ENCODE measurements around the gene DIP2A. TPM values are rescaled to one million over a fixed set of nuclear protein-coding genes. Genes with fewer than 3 reads are reported as not detected.
"Not testable (repeated sequence)": the region's sequence is repeated elsewhere in the genome, so short reads cannot be mapped to it uniquely, and the experiment has no call there.

DIP2A gene
- total RNA-seq, 1 experiment from 2014 or later: 39.9 TPM

DNA sequence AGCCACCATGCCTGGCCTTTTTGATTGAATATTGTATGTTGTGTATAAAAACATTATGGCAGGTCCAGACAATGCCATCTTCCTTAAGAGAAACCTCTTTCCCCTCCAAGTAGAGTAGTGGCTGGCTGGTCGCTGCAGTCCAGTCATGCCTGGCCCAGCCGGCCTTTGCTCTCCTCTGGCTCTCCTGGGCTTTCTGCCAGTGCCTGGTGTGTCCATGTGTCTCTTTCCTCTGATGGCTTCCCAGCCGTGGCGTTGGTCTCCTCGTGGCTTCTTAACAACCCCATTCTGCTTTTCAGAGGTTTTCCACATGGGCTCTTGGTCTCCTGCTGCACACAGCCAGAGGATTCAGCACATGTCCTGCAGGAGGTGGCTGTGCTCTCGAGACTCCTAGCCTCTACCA, 58.7 kb downstream of the DIP2A start:
- Histone ChIP-seq H3K4me3 (no peak overlapping the region), H4K20me1 (ENCODE audit: insufficient read depth) (no peaks in the 10 kb centered on the region), H3K4me2 (no peak overlapping the region), H2AFZ (no peak overlapping the region), H3F3A (ENCODE audit: insufficient read depth, low read depth) (no peaks in the 10 kb centered on the region), H3K9me2 (ENCODE audit: insufficient read depth) (no peaks in the 10 kb centered on the region), H3K27ac (no peak overlapping the region), H3K9me3 (ENCODE audit: insufficient read depth, low read depth) (no peaks in the 10 kb centered on the region), H3K27me3 (ENCODE audit: insufficient read depth, low read depth) (no peaks in the 10 kb centered on the region), H3K4me1 (replicated peaks; ENCODE audit: insufficient read depth) (no peaks in the 10 kb centered on the region), H3K36me3 (ENCODE audit: low read depth) (no peaks in the 10 kb centered on the region), H3K79me2 (ENCODE audit: low read depth) (no peaks in the 10 kb centered on the region)
- ChIA-PET POLR2A (ENCODE audit: unreplicated experiment) (no interaction called here), CTCF (no interaction called here)
- no TSS peak for BruUV-seq (replicated peaks)
- intact Hi-C loops (cut with micrococcal nuclease; ENCODE audit: unreplicated experiment): no loop called here
- DNase-seq: no peak
- TF ChIP-seq EZH2 (IDR thresholded peaks at IDR 0.05; ENCODE audit: low read depth): no peak
- TF ChIP-seq, protein P1, sequence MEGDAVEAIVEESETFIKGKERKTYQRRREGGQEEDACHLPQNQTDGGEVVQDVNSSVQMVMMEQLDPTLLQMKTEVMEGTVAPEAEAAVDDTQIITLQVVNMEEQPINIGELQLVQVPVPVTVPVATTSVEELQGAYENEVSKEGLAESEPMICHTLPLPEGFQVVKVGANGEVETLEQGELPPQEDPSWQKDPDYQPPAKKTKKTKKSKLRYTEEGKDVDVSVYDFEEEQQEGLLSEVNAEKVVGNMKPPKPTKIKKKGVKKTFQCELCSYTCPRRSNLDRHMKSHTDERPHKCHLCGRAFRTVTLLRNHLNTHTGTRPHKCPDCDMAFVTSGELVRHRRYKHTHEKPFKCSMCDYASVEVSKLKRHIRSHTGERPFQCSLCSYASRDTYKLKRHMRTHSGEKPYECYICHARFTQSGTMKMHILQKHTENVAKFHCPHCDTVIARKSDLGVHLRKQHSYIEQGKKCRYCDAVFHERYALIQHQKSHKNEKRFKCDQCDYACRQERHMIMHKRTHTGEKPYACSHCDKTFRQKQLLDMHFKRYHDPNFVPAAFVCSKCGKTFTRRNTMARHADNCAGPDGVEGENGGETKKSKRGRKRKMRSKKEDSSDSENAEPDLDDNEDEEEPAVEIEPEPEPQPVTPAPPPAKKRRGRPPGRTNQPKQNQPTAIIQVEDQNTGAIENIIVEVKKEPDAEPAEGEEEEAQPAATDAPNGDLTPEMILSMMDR (conservative IDR thresholded peaks at IDR 0.05): no peak

DNA sequence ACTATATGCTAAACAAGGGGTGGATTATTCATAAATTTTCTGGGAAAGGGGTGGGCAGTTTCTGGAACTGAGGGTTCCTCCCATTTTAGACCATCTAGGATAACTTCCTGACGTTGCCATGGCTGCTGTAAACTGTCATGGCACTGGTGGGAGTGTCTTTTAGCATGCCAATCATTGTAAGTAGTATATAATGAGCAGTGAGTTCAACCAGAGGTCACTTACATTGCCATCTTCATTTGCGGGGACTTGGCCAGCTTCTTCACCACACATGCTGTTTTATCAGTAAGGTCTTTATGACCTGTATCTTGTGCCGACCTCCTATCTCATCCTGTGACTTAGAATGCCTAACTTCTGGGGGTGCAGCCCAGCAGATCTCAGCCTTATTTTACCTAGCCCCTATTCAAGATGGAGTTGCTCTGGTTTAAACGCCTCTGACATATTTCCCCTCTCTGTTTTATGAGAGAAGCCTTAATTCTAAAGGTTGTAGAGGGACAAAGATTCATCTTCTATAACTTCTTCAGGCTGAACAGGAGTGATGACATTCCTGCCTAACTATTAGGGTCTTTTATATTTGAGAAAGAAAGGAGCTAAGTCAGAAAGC, 60.4 kb downstream of the DIP2A start:
- no peaks in the 10 kb centered on the region for H3K79me2 ChIP-seq (ENCODE audit: low read depth)
- H3K36me3 ChIP-seq (ENCODE audit: low read depth): no peaks in the 10 kb centered on the region
- intact Hi-C loops (cut with micrococcal nuclease; ENCODE audit: unreplicated experiment): no loop called here
- no peaks in the 10 kb centered on the region for H3F3A ChIP-seq (ENCODE audit: insufficient read depth, low read depth)
- POLR2A ChIA-PET (ENCODE audit: unreplicated experiment): interaction anchor here (0.6 kb wide), 1 partner anchor 8 kb away, joined by 4 read pairs; no protein-coding TSS in a partner anchor
- H3K9me3 ChIP-seq (ENCODE audit: insufficient read depth, low read depth): no peaks in the 10 kb centered on the region
- DNase-seq: no peak
- H3K4me2 ChIP-seq: no peak overlapping the region
- H3K27ac ChIP-seq: no peak overlapping the region
- no peaks in the 10 kb centered on the region for H4K20me1 ChIP-seq (ENCODE audit: insufficient read depth)
- CTCF ChIA-PET: no interaction called here
- H3K4me3 ChIP-seq: no peak overlapping the region
- H2AFZ ChIP-seq: no peak overlapping the region
- no peak for TF ChIP-seq EZH2 (IDR thresholded peaks at IDR 0.05; ENCODE audit: low read depth)
- TF ChIP-seq, protein P1 (conservative IDR thresholded peaks at IDR 0.05): no peak
- BruUV-seq (replicated peaks): no TSS peak
- no peaks in the 10 kb centered on the region for H3K9me2 ChIP-seq (ENCODE audit: insufficient read depth)
- no peaks in the 10 kb centered on the region for H3K4me1 ChIP-seq (replicated peaks; ENCODE audit: insufficient read depth)
- H3K27me3 ChIP-seq (ENCODE audit: insufficient read depth, low read depth): no peaks in the 10 kb centered on the region

DNA sequence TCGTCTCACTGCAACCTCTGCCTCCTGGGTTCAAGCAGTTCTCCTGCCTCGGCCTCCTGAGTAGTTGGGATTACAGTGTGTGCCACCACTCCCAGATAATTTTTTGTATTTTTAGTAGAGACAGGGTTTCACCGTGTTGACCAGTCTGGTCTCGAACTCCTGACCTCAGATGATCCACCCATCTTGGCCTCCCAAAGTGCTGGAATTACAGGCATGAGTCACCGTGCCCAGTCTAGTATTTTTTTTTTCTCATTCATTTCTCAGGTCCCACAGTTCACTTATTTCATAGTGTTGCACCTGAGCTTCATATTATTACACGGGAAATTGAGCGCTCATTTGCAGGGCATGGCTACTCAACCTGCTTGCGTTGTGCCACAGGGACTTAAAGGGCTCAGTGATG, 68.7 kb downstream of the DIP2A start:
- not testable (repeated sequence) for H3K4me2 ChIP-seq

DNA sequence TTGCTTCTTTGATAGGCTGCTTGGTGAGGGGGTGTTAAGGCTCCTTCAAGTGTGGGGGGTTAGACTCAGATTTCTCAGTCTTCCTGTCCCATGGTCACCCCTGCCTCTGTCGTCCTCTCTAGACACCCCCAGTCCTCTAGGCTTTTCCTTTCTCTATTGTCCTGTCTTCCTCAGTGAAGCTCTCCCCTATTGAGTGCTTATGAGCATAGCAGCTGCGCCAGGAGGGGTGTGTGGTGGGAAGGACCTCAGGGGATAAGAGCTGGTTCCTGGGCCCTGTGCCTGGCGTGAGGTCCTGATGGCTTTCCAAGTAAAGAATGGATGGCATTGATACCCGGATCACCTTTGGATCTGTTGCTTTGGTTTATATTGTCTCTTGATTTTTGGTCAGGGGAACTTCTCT, 69.1 kb downstream of the DIP2A start:
- intact Hi-C loops (cut with micrococcal nuclease; ENCODE audit: unreplicated experiment): no loop called here
- H3K27me3 ChIP-seq (ENCODE audit: insufficient read depth, low read depth): no peaks in the 10 kb centered on the region
- no peaks in the 10 kb centered on the region for H3K4me1 ChIP-seq (replicated peaks; ENCODE audit: insufficient read depth)
- no peaks in the 10 kb centered on the region for H3K36me3 ChIP-seq (ENCODE audit: low read depth)
- CTCF ChIA-PET: no interaction called here
- no TSS peak for BruUV-seq (replicated peaks)
- H3K4me3 ChIP-seq: no peak overlapping the region
- no peak for DNase-seq
- H3K79me2 ChIP-seq (ENCODE audit: low read depth): no peaks in the 10 kb centered on the region
- no peak overlapping the region for H3K27ac ChIP-seq
- H3F3A ChIP-seq (ENCODE audit: insufficient read depth, low read depth): no peaks in the 10 kb centered on the region
- no peaks in the 10 kb centered on the region for H3K9me2 ChIP-seq (ENCODE audit: insufficient read depth)
- H4K20me1 ChIP-seq (ENCODE audit: insufficient read depth): no peaks in the 10 kb centered on the region
- no peak overlapping the region for H2AFZ ChIP-seq
- no peak overlapping the region for H3K4me2 ChIP-seq
- POLR2A ChIA-PET (ENCODE audit: unreplicated experiment): no interaction called here
- H3K9me3 ChIP-seq (ENCODE audit: insufficient read depth, low read depth): no peaks in the 10 kb centered on the region
- no peak for TF ChIP-seq EZH2 (IDR thresholded peaks at IDR 0.05; ENCODE audit: low read depth)
- TF ChIP-seq, protein P1 (conservative IDR thresholded peaks at IDR 0.05): no peak

More for the DNA sequence above, 68.7 kb downstream of the DIP2A start:
- H3K27me3 ChIP-seq (ENCODE audit: insufficient read depth, low read depth); H3K36me3 ChIP-seq (ENCODE audit: low read depth); H3K4me1 ChIP-seq (replicated peaks; ENCODE audit: insufficient read depth); H2AFZ ChIP-seq; DNase-seq; H3F3A ChIP-seq (ENCODE audit: insufficient read depth, low read depth); CTCF ChIA-PET; H4K20me1 ChIP-seq (ENCODE audit: insufficient read depth); H3K9me2 ChIP-seq (ENCODE audit: insufficient read depth); H3K79me2 ChIP-seq (ENCODE audit: low read depth); BruUV-seq (replicated peaks); POLR2A ChIA-PET (ENCODE audit: unreplicated experiment); H3K4me3 ChIP-seq; H3K9me3 ChIP-seq (ENCODE audit: insufficient read depth, low read depth); H3K27ac ChIP-seq; intact Hi-C loops (cut with micrococcal nuclease; ENCODE audit: unreplicated experiment): not testable (repeated sequence)
